Caki2 (cell line): Measurements from ENCODE around the gene C17orf58. TPM values are rescaled to one million over a fixed set of nuclear protein-coding genes. Genes with fewer than 3 reads are reported as not detected.
A peak's percentile ranks its signal among the peaks of the same experiment; 100 is the strongest.
"Not testable (repeated sequence)": the region's sequence is repeated elsewhere in the genome, so short reads cannot be mapped to it uniquely, and the experiment has no call there.

Experiments used
- DNase-seq: peaks from one replicate; pipeline ENCODE4 v3.0.0-alpha.2; 2015; ENCODE audit warnings: low read depth
- in situ Hi-C: cut with HindIII; loops from 2 replicates; pipeline ENCODE4 v1.10.0; 2016; ENCODE audit warnings: low sequenced_read_pairs, low pct_unique_long_range_greater_than_20kb, mixed read lengths
- total RNA-seq: library from RNA; depleted of rRNA; stranded (reverse); fragments of >200 nt; shearing (Covaris generic); gene quantifications from 2 replicates; pipeline ENCODE4 v1.2.3, GENCODE V29; 2014; ENCODE audit warnings: low replicate concordance; rRNA removed

C17orf58 gene
- 22.0 and 24.7 TPM in 2 replicates for total RNA-seq

DNA sequence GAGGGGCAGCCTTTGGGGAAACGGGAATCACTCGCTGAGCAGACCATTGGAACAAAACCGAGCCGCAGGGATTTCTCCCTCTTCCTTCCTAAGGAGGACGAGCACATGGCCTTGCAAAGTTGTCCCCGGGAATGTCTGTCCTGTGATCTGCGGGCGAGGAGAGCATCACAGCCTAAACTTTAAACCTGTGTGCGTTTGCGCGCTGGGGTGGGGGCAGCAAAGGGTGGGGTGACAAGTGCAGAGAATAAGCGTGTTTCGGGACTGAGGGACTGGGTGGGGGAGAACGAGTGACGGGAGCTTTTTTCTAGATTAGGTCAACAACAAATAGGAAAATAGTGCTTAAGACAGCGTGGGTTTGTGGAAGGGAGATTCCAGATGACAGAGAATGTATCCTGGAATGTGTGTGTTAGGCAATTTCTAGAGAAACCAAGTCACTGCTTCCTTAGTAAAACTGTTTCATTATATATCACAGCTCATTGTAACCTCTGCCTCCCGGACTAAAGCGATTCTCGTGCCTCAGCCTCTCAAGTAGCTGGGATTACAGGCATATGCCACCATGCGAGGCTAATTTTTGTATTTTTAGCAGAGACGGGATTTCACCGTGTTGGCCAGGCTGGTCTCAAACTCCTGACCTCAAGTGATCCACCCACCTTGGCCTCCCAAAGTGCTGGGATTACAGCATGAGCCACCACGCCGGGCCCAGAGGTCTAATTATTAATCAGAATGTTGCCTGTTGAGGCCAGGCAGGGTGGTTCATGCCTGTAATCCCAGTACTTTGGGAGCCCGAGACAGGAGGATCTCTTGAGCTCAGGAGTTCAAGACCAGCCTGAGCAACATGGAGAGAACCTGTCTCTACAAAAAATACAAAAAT is at the start of gene C17orf58:
C17orf58 (minus strand) TSS at position 169 of the 871 bp plus-strand sequence. CDS start 271 bp downstream, outside the sequence.
- in situ Hi-C loops, DNase-seq: not testable (repeated sequence)

DNA sequence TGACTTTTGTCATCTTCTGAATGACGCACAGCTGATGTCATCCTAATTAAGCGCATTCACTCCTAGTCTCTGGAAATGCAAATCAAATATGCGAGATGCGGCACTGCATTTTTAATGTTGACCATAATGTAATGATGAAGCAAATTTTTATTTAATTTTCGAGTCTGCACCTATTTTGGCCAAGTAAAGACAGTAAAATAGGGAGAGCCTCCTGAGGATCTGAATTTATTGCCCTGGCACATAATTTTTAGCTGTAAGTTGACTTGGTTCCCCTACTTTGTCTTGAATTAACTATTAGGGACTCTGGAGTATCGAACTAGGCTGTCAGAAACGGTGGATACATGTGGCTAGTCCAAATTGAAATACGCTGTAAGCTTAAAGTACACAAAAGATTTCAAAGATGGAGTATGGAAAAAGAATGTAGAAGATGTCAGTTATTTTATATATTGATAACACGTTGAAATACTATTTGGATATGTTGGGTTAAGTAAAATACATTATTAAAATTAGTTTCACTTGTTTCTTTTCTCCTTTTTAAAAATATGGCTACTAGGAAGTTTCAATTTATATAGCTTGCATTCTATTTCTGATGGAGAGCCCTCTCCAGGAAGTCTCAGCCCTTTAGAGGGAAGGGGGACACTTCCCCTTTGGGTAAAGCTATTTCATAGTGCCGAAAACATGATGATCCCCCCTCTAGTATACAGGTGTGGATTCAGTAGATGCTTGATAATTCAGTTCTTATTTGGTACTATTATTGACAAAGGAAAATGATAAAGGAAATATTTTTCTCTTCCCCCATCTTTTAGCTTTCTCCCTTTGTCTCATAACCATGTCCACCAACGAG is 40.3 kb upstream of the C17orf58 start:
- in situ Hi-C loops = no loop called here

DNA sequence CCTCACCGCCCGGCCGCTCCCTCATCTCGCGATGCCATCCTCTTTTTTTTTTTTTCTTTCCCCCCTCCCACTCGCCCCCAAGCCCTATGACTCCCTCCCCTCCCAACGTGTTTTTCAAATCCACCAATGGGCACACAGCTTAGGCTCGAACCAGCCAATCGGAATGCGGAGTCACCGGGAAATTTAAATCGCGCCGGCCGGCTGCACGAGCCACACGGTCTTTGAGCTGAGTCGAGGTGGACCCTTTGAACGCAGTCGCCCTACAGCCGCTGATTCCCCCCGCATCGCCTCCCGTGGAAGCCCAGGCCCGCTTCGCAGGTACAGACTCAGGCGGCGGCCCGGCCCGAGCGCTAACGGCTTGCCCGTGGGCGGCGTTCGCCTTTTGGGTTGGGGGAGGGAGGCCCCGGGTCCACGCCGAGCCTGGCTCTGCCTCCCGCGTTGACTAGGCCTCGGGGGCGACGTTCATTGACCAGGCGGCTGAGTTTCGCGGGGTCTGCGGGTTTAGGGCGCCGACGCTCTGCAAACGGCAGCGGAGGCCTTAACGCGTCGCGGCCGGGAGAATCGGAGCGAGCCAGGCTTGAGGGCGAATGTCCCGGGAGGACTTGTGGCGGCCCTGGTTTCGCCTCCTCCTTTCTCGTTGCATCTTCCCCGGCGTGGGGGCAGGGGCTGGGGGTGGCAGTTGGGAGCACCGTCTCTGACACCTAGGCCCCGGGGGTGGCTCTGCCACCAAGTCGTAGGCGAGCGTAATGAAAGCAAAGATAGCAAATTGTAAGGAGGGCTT is 39.4 kb upstream of the C17orf58 start, which contains the start of gene KPNA2:
KPNA2 (plus strand) TSS at position 213 of the 781 bp plus-strand sequence. CDS start 1,398 bp downstream, outside the sequence.
- in situ Hi-C loops = no loop called here
- DNase-seq = peak; percentile 97

More for the DNA sequence above, 40.3 kb upstream of the C17orf58 start:
- no peak for DNase-seq

DNA sequence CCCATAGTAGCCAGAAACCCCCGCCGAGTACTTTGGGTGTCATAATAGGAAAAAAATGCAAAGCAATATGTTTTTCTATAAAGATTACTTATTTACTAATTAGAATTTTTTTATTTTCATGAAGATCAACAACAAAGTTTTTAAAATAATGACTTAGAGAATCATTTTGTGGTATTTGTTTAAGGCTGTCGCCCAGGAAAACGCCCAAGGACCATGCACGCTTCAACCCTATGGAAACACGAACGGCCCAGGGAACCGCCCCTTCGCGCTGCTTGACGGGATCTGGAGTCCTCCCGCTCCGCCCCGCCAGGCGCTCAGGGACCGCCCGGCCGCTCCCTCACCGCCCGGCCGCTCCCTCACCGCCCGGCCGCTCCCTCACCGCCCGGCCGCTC is 38.9 kb upstream of the C17orf58 start:
- no peak for DNase-seq
- in situ Hi-C loops = no loop called here

DNA sequence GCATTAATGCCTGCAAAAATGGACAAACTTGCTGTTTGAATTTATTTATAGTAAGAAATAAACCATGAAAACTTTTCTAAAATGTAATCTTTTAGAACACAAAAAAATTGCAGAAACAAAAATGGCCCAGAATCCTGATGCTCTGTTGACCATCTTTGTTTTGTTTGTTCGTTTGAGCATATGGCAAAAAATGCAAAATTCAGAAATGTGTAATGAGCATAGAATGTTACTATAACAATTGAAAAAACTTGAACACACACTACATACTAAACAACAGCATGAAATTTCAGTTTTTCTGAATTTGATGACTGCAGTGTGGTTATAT is 38.1 kb upstream of the C17orf58 start:
- in situ Hi-C loops = no loop called here

DNA sequence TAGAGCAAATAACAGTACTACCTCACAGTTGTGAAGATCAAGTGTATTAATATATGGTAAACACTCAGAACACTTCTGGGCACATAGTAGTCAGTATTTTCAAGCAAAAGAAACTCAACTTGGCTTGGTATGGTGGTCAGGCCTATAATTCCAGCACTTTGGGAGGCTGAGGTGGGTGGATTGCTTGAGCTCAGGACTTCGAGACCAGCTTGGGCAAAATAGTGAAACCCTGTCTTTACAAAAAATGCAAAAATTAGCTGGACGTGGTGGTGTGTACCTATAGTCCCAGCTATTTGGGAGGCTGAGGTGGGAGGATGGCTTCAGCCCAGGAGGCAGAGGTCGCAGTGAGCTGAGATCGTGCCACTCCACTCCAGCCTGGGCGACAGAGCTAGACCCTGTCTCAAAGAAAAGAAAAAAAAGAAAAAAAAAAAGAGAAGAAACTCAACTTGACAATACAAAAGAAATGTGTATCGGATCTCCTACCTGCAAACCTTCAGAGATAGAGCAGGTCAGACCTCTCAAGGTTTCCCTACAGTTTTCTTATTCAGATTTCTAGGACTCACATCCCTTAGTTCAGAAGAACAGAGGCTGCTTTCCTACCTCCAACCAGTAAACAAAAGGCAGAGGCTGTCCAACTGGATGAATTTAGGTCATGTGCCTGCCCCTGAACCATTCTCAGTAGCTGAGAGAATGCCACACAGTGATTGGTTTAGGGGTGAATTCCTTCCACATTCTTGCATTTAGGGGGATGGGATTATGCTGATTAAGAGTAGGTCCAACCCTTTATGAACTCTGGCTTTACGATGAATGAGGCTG is 37.6 kb upstream of the C17orf58 start:
- in situ Hi-C loops = no loop called here
- DNase-seq = peak; percentile 90

More for the DNA sequence above, 38.1 kb upstream of the C17orf58 start:
- DNase-seq = no peak

DNA sequence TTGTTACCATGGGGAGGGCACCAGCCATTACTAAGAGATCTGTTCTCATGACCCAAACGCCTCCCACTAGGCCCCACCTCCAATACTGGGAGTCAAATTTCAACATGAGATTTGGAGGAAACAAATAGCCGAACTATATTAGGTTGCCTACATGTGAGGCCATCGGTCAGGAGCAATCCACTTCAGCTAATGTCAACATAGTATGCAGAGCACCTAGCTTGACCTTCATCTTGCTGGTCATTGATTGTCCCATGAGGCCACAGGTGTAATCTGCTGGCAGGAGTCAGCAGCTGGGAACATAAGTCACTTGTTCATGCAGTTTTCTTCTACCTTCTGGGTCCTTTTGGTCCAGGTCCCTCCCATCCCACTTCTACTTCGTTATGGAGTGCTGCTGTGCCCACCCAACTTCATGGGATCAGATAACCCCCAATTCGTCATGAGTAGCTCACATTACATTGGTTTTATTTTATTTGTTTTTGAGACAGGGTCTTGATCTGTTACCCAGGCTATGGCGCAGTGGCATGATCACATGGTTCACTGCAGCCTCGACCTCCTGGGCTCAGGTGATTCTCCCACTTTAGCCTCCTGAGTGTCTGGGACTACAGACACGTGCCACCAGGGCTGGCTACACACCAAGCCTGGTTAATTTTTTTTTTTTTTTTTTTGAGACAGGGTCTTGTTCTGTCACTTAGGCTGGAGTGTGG is 33.4 kb upstream of the C17orf58 start:
- peak; percentile 42 for DNase-seq
- in situ Hi-C loops = no loop called here

DNA sequence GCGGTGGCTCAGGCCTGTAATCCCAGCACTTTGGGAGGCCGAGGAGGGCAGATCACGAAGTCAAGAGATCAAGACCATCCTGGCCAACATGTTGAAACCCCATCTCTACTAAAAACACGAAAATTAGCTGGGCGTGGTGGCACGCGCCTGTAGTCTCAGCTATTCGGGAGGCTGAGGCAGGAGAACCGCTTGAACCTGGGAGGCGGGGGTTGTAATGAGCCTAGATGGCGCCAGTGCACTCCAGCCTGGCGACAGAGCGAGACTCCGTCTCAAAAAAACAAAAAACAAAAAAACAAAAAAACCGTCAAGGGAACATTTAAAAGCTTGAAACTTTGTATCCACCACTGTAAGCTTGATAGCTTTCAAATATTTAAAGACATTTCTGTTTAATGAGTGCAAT is 26.3 kb upstream of the C17orf58 start:
- DNase-seq, in situ Hi-C loops: not testable (repeated sequence)

DNA sequence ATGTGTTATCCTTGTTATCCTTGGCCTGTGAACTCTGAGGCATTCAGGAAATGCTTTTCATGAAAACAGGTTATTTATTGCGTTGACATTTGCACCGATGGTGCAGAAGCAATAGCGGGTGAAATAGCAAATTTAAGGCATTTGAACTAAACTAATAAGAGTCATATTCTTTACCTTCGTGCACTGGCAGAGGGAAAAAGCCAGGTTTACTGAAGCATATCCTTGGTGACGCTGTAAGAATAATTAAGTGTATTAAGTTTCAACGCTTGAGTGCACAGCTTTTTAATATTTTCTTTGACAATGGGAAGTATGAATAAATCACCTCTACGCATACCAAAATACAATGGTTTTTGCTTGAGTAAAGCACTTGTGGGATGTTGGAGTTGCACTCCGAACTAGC is 25.7 kb upstream of the C17orf58 start:
- DNase-seq = no peak
- in situ Hi-C loops = no loop called here

DNA sequence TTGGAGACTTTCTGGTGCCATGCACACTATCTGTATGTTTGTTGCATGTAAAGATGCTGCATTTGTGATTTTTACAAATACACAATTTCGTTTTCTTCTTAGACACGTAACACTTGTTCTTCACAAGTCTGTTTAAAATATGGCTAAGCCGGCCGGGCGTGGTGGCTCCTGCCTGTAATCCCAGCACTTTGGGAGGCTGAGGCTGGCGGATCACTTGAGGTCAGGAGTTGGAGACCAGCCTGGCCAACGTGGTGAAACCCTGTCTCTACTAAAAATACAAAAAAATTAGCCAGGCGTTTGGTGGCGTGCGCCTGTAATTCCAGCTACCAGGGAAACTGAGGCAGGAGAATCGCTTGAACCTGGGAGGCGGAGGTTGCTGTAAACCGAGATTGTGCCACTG is 24.5 kb upstream of the C17orf58 start:
- in situ Hi-C loops, DNase-seq: not testable (repeated sequence)

DNA sequence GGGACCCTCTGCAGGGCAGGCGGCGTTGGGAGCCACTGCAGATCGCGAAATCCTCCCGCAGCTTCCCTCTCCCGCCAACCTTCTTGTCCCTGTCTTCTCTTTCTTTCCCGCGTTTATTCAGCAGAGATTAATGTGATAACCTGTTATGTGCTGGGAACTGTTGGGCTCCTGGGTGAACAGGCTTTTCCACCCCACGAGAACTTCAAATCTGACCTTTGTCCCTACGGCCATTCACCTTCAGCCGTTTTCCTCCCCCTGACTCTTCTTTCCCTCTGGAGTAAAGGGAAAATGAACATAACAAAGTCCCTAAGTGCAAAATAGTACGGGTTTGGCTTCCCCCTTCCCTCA is 24.1 kb upstream of the C17orf58 start:
- no peak for DNase-seq
- in situ Hi-C loops = no loop called here

DNA sequence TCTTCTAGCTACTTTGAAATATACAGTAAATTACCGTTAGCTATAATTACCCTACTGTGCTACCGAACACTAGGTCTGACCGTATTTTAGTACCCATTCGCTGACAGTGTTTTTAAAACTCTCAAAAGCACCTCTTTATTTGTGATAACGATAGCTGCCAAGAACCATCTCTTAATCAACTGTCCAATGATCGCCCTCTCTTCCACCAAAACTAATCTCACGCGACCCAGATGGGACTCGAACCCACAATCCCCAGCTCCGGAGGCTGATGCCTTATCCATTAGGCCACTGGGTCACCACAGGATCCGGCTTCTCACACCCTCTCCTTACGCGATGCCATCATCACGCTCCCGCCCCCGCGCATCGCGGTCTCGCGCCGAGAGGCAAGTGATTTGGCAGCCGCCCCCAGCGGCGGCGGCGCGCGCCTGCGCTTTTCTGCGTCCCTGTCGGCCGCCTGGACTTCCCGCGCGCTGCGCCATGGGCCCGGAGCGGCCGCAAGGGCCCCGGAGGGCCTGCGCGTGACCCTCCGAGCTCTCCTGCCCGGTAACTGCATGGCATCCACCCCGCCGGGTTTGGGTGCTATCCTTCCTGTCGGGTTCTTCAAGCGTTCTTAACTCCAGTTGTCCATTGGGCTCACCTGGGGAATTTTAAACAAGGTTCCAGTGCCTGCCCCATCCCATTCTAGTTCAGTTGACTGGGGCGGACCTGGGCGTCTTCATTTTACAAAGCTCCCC is 23.6 kb upstream of the C17orf58 start:
- peak; percentile 97 for DNase-seq
- in situ Hi-C loops = no loop called here

DNA sequence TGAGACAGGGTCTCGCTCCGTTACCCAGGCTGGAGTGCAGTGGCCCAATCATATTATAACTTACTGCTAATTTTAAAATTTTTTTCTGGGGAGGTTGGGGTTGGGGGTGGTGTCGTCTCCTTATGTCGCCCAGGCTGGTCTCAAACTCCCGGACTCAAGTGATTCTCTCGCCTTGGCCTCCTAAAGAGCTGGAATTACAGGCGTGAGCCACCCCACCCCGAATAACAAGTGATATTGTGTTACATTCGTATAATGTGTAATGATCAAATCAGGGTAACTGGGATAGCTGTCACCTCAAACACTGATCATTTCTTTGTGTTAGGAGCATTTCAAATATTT is 23.0 kb upstream of the C17orf58 start:
- in situ Hi-C loops = no loop called here
- no peak for DNase-seq

DNA sequence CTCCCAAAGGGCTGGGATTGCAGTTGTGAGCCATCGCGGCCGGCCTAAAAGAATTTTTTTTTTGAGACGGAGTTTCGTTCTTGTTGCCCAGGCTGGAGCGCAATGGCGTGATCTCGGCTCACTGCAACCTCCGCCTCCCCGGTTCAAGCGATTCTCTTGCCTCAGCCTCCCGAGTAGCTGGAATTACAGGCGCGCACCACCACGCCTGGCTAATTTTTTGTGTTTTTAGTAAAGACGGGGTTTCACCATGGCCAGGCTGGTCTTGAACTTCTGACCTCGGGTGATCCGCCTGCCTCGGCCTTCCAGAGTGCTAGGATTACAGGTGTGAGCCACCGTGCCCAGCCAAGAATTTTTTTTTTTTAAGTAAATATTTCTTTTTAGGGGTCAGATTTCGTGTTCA is 22.2 kb upstream of the C17orf58 start:
- in situ Hi-C loops, DNase-seq: not testable (repeated sequence)

DNA sequence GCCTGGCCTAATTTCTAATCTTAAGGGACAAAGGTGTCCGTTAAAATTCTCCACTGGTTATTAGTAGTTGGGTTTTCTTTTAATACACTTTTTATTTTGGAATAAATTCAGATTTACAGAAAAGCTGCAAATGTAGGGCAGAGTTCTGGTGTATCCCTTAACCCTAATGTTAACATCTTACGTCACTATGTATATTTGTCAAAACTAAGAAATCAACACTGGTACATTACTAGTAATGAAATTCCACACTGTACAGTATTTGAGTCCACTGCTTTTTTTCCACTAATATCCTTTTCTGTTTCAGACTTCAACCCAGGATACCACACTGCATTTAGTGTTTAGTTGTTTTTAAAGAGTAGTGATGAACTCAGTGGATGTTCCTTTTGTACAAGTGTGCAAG is 20.6 kb upstream of the C17orf58 start:
- in situ Hi-C loops = no loop called here
- DNase-seq = no peak

DNA sequence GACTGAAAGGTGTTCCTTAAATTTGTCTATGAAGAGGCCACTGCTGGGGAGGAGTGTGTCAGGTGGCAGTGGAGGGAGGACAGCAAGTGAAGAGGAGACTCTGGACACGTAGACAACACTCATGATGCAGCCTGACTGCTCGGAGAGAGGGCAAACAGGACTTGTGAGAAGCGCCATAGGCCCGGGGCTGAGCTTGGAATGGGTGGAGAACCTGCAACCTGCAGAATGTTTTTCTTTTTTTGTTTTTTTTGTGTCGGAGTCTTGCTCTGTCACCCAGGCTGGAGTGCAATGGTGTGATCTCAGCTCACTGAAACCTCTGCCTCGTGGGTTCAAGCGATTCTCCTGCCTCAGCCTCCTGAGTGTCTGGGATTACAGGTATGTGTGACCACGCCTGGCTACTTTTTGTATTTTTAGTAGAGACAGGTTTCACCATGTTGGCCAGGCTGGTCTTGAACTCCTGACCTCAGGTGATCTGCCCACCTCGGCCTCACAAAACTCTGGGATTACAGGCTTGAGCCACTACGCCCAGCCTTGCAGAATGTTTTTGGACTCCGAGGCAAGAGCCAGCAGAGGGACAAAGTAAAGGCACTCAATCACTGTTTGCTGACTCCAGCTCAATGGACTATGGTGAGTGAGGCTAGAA is 18.9 kb upstream of the C17orf58 start:
- DNase-seq = no peak
- in situ Hi-C loops = no loop called here
